Nucleus accumbens (tissue), 56 donors: ENCODE data around the gene SNX27.
"Not testable (repeated sequence)": the region's sequence is repeated elsewhere in the genome, so short reads cannot be mapped to it uniquely, and the experiment has no call there.

Source experiments
- DNase-seq, 56 donors: peaks; one replicate each; lab custom pipeline; 2025; lab: John Stamatoyannopoulos, UW

SNX27 gene

DNA sequence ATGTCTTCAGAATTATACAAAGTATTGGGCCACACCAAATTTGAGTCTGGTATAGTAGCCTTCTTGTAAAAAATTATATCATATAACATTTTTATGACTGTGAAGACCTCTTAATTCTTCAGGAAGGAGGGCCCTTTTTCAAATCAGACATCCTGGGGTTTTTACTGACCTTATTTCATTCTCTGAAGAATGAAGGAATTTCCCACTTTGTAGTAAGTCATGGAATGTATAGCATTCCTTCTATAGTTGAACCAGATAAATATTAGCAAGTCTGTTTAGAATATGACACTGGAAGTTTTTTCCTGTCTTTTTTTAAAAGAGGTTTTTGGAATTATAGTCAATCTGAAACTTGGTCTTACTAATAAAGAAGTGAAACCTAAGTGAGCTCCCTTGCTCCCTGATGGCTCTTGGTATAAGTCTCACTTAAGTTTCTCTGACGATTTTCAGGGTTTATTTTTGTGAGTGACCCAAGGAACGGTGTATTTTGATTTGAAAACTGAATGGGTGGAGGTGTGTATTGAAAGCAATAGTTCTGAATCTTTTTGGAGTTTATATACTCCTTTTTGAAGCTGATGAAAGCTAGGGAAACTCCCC lies 23.7 kb downstream of the SNX27 start:
- no peak for DNase-seq

DNA sequence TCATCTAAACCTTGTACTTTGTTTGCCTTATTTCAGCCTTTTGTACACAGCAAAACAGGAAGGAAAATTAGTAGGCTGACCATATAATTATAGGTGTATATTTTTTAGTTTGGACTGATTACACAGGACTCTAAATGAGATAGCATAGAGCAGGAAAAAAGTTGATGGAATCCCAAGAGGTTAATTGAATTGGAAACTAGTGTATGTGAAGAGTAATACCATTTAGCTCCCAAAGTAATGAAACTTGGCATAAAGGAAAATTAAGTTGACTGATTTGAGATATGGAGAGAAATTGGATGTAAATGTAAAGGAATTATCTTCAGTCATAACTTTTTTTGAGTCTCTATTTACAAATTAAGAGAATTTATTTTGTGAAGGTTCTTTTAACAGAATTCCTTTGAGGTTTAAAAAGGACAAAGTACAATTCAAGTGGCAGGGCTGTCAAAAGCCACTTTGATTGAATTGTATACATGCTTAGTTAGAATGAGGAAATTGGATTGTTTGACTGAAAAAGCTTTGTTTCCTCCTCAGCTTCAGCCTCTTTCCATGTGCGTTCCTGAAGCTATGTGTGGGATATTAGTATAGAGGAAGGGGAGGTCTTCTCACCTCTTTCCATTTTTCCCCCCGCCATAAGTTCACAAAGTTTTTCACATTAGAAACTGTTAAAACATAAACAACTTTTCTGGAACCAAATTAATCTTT lies 26.4 kb downstream of the SNX27 start:
- DNase-seq: no peak

GRCh38 chr1:151638812-151639211 lies 27.0 kb downstream of the SNX27 start:
- DNase-seq: no peak

- DNase-seq: no peak
These were observed 27.6 kb downstream of the SNX27 start for GRCh38 chr1:151639466-151639865.

GRCh38 chr1:151641229-151641628 lies 29.4 kb downstream of the SNX27 start:
- DNase-seq: no peak

DNA sequence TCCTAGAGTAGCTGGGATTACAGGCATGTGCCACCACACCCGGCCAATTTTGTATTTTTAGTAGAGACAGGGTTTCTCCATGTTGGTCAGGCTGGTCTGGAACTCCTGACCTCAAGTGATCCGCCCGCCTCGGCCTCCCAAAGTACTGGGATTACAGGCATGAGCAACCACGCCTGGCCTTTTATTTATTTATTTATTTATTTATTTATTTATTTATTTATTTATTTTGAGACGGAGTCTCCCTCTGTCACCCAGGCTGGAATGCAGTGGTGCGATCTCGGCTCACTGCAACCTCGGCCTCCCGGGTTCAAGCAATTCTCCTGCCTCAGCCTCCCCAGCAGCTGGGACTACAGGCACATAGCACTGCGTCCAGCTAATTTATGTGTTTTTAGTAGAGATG lies 31.2 kb downstream of the SNX27 start:
- DNase-seq: not testable (repeated sequence)

DNA sequence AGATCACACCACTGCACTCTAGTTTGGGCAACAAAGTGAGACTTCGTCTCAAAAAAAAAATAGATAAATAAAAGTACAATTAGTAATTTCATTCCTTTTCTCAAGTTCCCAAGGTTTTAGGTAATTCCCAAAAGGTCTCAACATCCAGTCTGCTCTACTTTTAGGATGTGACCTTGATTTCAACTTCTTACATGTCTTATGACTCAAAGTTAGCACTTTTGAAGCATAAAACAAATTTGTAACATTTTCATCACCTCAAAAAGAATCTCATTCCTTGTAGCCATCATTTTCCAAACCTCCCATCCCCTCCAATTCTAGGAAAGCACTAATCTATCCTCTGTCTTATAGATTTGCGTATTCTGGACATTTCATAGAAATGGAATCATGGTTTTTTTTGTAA lies 32.2 kb downstream of the SNX27 start:
- DNase-seq: no peak

GRCh38 chr1:151653397-151653796 lies 41.5 kb downstream of the SNX27 start:
- no peak for DNase-seq

- DNase-seq: no peak
These were observed 43.5 kb downstream of the SNX27 start for GRCh38 chr1:151655371-151655770.

- DNase-seq: no peak
These were observed 49.9 kb downstream of the SNX27 start for GRCh38 chr1:151661751-151662150.

DNA sequence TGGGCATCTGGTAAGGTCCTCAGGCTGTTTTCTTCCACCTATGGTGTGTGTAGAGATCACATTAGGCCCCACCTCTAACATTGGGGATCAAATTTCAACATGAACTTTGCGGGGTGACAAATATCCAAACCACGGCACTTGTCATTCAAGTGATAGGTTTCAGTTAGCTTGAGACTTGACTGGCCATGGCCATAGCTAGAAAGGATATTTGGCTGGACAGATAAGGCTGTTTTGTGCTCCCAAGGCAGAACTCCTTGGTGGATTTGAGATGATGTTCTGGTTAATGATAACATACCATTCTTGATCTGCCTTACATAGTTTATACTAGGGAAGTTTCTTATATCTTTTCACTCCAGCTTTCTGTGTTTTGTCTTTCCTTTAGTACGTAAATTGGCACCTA lies 56.2 kb downstream of the SNX27 start:
- DNase-seq: no peak

DNA sequence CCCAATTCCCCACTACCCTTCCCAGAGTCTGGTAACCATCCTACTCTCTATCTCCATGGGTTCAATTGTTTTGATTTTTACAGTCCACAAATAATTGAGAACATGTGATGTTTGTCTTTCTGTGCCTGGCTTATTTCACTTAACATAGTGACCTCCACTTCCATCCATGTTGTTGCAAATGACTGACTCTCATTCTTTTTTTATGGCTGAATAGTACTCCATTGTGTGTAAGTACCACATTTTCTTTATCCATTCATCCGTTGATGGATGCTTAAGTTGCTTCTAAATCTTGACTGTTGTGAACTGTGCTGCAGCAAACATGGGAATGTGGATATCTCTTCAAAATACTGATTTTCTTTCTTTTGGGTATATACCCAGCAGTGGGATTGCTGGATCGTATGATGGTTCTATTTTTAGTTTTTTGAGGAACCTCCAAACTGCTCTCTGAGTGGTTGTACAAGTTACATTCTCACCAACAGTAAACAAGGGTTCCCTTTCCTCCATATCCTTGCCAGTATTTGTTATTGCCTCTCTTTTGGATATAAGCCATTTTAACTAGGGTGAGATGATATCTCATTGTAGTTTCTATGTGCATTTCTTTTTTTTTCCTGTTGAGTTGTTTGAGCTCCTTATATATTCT lies 58.3 kb downstream of the SNX27 start:
- not testable (repeated sequence) for DNase-seq

- DNase-seq: no peak
These were observed 61.6 kb downstream of the SNX27 start for GRCh38 chr1:151673407-151673806.

GRCh38 chr1:151680391-151680790 lies 68.5 kb downstream of the SNX27 start:
- DNase-seq: no peak

GRCh38 chr1:151680826-151681225 lies 69.0 kb downstream of the SNX27 start:
- no peak for DNase-seq

GRCh38 chr1:151681923-151682322 lies 70.1 kb downstream of the SNX27 start:
- DNase-seq: no peak

DNA sequence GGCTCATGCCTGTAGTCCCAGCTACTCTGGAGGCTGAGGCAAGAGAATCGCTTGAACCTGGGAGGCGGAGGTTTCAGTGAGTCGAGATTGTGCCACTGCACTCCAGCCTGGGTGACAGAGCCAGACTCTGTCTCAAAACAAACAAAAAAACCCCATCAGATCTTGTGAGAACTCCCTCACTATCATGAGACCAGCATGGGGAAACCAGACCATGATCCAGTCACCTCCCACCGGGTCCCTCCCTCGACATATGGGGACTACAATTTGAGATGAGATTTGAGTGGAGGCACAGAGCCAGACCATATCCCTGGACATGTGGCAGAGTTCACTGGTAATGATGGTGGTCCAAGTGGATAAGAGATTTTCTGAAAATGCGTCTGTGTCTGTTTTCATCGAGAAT lies 71.1 kb downstream of the SNX27 start:
- DNase-seq: not testable (repeated sequence)

DNA sequence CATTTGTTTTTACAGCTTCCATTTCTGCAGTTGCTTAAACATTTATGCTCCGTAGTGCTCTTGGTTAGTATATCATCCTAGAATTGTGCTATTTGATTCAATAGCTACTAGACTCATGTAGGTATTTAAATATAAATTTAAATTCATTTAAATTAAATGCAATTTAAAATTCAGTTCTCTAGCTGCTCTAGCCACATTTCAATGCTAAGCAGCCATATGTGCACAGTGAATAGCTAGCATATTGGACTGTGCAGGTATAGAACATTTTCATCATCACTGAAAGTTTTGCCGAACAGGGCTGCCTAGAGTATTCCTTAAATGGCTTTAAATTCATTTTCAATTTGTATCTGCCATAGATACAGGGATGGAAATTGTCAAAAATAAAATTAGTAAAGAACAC lies 72.3 kb downstream of the SNX27 start:
- no peak for DNase-seq

DNA sequence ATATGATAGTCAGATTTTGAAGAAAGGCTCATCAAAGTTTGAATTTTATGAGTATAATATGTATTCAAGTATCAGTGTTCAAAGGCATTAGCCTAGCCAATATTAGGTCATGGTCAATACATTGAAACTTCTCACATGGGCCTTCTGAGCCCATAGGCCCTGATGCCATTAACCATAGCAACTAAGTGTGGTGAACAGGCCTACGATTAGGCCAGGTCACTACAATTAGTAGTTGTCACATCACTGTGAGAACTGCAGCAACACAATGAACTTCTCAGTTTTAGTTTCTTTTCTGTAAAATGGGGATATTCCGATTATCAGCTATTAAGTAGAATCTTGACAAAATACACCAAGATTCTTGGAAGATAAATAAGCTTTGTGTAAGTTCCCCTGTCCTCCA lies 74.7 kb downstream of the SNX27 start:
- no peak for DNase-seq

GRCh38 chr1:151689494-151689893 lies 77.6 kb downstream of the SNX27 start:
- no peak for DNase-seq

DNA sequence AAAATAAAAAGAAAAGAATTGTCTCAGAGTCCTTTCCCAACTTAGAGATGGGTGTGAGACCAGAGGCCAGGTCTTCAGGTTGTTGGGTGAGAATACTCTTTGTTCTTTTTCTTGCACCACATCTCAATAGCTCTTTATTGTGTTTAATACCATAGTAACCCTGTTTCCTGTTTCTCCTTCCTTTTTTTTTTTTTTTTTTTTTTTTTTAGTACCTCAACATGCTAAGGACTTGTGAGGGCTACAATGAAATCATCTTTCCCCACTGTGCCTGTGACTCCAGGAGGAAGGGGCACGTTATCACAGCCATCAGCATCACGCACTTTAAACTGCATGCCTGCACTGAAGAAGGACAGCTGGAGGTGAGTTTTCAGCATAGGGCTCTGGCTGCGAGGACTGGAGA lies 80.4 kb downstream of the SNX27 start:
- DNase-seq: no peak

GRCh38 chr1:151693057-151693651 lies 81.3 kb downstream of the SNX27 start:
- peak in 1 of 56 donors; percentile 24 for DNase-seq
